ENCODE data around the gene KDM7A.
"Not testable (repeated sequence)": the region's sequence is repeated elsewhere in the genome, so short reads cannot be mapped to it uniquely, and the experiment has no call there.

The KDM7A gene

DNA sequence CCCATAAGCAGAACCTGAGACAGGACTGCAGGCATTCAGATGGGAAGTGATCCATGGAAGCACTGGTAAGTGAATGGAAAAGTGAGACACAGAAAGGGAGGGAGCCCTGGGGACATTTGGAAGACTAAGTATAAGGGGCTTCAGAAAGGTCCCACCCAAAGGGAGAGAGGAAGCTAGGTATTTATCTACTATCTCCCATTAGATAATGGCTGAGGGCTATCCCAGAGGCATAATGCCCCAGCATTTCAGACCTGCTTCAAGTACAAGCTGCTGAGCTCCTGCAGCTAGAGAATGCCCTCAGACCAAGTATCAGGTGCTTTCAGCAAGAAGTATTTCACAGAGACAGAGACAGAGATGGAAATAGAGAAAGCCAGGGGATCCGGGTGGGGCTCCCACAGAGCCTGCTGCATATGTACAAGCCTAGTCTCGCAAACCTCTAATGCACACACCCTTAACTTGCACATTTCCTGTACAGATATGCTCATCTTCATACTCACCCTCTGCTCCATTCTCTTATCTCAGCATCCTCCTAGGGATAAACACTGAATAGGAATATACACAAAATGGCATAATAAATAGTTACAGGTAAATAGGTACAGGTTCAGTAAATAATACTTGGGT, 20.2 kb downstream of the KDM7A start:
- DNase-seq (ENCODE audit: low spot score), result no peak

- DNase-seq (ENCODE audit: low spot score), result no peak
Observed at GRCh38 chr7:140155428-140155827, 21.4 kb downstream of the KDM7A start.

- DNase-seq (ENCODE audit: low spot score), result no peak
Observed at GRCh38 chr7:140153666-140154161, 23.1 kb downstream of the KDM7A start.

- no peak for DNase-seq (ENCODE audit: low spot score)
Observed at GRCh38 chr7:140146574-140146973, 30.2 kb downstream of the KDM7A start.

- no peak for DNase-seq (ENCODE audit: low spot score)
Observed at GRCh38 chr7:140145709-140146108, 31.1 kb downstream of the KDM7A start.

DNA sequence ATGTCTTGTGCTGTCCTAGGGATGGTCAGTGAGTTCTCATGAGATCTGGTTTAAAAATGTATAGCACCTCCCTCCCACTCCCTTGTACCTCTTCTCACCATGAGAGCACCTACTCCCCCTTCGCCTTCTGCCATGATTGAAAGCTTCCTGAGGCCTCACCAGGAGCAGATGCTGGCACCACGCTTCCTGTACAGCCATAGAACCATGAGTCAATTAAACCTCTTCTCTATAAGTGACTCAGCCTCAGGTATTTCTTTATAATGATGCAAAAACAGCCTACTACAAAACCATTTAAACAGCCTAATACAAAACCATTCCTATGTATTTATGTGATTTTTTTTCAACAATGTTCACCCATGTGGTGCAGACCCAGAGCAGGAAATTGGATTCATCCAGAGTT, 32.0 kb downstream of the KDM7A start:
- DNase-seq (ENCODE audit: low spot score), result no peak

DNA sequence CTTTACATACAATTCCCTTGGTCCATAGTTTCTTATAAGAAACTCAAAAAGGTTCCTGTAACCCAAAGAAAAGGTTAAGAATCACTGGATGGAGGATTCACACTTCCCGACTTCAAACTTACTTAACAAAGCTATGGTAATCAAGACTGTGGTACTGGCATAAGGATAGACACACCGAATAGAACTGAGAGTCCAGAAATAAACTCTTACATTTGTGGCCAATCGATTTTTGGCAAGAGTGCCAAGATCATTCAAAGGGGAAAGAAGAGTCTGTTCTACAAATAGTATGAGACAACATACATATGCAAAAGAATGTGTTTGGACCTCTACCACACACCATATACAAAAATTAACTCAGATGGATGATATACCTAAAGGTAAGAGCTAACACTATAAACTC, 32.8 kb downstream of the KDM7A start:
- DNase-seq (ENCODE audit: low spot score), result no peak

DNA sequence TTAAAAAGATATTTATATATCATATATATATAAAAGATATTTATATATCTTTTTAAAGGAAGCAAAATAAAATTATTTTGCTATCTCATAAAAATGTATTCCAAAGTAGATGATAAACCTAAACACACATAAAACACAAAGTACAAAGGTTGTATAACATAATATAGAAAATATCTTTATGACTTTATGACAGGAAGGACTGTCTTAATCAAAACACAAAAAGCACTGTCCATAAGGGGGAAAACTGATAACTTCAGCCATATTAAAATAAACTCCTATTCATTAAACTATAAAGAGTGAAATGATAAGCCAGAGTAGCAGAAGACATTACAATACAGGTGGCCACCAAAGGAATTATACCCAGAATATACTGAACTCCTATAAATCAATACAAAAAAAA, 34.8 kb downstream of the KDM7A start:
- no peak for DNase-seq (ENCODE audit: low spot score)

DNA sequence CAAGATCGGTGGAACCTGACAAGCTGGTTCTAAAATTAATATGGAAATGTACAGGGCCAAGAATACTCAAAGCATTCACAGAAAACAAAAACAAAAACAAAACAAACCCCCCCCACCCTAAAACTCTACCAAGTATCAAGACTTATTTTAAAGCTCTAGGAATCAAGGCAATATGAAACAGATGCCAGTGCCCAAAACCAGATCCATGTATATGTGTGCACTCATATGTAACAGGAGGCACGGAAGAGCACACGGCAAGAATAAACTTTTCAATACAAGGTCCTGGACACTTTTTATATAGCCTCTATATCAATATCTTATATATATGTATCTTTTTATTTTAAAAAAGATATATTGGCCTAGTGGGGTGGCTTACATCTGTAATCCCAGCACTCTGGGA, 35.5 kb downstream of the KDM7A start:
- DNase-seq (ENCODE audit: low spot score), result no peak

DNA sequence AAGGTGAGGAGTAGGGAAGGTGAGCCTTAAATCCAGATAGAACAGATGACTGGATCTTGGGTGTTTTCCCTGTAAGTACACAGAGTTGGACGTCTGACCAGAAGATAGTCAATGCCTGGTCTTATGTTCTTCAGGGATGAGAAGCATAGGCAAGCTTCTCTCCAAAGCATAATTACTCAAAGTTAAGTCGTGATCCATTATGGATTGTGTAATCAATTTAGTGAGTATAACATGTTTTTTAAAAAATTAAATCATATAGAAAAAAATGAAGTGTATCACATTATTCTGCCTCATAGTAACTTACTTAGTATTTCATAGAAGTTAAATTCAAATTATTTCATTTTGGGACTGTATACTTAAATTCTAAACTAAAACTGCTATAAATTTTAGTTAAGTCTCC, 39.7 kb downstream of the KDM7A start:
- no peak for DNase-seq (ENCODE audit: low spot score)

DNA sequence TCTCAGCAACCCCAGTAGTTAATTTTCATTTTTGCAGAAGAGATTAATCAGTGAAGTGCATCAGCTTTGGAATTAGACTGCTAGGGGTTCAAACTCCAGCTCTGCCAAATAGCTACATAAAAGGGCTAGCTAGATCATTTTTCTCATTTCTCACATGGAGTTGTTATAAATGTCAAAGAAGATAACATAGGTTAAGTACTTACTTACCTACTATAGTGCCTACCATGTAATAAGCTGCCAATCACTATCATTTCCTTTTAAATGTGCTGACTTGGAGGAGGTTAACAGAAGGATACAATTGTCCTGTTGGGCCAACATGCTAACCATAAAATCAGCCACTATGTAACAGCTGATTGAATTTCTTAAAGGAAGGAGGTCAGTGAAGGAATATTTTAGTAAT, 40.7 kb downstream of the KDM7A start:
- no peak for DNase-seq (ENCODE audit: low spot score)

- DNase-seq (ENCODE audit: low spot score), result no peak
Observed at GRCh38 chr7:140134039-140134438, 42.7 kb downstream of the KDM7A start.

GRCh38 chr7:140127360-140128127, 49.2 kb downstream of the KDM7A start:
- DNase-seq (ENCODE audit: low spot score), result no peak

DNA sequence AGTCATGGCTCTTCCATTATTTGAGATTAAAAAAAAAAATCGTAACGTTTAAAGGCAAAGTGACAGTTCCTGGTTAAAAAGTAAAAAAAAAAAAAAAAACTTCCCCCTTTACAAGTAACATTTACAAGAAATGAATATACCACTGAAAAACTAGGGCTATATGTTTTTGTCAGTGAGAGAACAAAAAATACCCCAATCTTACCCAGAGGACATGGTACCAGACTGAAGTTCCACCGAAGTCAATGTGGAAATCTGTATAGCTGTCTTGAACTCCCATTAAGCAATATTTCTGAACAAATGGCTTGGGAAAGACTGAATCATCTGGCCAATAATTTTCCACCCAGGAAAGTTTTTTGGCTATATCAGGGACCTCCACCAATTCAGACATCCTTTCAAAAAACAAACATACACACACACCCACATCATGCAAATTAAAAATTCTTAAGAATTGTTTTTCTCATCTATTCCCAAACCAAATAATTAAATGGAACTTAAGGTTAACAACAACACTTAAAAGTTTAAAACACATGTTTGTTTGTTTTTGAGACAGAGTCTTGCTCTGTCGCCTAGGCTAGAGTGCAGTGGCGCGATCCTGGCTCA, 50.2 kb downstream of the KDM7A start:
- DNase-seq (ENCODE audit: low spot score), result no peak

DNA sequence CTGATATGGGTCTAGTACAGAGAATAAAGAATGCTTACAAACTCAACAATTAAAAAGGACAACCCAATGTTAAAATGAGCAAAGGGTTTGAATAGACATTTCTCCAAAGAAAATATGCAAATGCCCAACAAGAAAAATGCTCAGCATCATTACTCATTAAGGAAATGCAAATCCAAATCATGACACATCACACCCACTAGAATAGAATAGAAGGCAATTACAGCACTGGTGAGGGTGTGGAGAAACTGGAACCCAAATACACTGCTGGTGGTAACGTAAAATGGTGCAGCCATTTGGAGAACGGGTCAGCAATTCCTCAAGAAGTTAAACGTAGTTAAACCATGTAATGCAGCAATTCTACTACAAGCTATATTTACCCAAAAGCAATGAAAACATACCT, 53.8 kb downstream of the KDM7A start:
- no peak for DNase-seq (ENCODE audit: low spot score)

DNA sequence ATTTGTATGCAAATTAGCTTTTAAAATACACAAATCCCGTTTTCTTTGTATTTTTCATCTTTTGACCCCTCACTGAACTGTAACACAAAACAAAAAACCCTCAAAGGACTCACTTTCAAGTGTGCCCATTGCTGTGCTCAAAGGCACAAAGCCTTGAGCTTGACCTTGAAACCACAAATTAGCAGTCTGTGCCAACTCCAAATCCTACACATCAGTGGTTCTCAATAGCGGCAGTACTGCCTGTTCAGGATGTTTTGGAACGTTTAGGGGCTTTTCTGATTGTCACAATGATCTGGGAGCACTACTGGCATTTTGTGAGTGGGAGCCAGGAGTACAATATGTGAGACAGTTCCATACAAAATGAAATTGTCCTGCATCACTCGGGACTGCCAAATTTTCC, 55.5 kb downstream of the KDM7A start:
- DNase-seq (ENCODE audit: low spot score), result no peak

DNA sequence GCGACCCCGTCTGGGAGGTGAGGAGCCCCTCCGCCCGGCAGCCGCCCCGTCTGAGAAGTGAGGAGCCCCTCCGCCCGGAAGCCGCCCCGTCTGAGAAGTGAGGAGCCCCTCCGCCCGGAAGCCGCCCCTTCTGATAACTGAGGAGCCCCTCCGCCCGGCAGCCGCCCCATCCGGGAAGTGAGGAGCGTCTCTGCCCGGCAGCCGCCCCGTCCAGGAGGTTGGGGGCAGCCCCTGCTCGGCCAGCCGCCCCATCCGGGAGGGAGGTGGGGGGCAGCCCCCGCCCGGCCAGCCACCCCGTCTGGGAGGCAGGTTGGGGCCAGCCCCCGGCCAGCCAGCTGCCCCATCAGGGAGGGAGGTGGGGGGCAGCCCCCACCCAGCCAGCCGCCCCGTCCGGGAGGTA, 62.0 kb downstream of the KDM7A start:
- DNase-seq (ENCODE audit: low spot score), result not testable (repeated sequence)

GRCh38 chr7:140108777-140109176, 68.0 kb downstream of the KDM7A start:
- DNase-seq (ENCODE audit: low spot score), result not testable (repeated sequence)

GRCh38 chr7:140096459-140096858, 80.3 kb downstream of the KDM7A start:
- no peak for DNase-seq (ENCODE audit: low spot score)

DNA sequence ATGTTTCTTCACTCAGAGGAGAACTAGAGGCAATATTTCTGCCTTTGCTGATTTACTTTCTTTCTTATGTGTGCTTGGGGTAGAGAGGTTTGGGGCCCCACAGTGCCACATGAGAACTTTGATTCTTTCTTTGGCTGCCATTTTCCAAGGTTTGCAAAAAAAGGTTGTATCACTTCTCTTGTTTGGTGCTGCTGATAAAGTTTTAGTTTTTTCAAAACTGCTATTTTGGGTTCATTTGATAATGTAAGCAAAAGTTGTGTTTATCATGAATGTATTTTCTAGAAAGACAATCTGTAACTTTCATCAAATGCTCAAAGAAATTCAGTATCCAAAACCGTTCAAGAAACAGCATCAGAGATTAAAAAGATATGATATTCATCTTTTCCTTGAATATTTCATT, 83.4 kb downstream of the KDM7A start:
- no peak for DNase-seq (ENCODE audit: low spot score)

DNA sequence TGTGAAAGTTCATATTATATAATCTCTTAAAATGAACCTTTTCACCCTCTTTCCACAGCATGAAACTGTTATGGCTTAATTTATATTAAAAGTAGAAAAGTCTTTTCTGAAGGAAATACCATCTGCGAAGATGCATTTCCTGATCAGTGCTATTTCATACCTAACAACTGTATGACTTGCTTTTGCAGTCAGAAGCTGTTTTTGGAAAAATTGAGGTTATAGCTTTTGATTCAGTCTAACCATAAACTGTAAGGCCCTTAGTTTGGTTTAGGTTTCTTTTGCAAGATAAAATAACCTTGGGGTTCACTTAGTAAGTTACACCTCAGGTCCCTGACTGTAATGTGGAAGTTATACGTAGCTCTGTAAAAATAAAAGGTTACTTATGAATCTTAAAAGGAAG, 91.3 kb downstream of the KDM7A start:
- no peak for DNase-seq (ENCODE audit: low spot score)

GRCh38 chr7:140084972-140085371, 91.8 kb downstream of the KDM7A start:
- DNase-seq (ENCODE audit: low spot score), result no peak

DNA sequence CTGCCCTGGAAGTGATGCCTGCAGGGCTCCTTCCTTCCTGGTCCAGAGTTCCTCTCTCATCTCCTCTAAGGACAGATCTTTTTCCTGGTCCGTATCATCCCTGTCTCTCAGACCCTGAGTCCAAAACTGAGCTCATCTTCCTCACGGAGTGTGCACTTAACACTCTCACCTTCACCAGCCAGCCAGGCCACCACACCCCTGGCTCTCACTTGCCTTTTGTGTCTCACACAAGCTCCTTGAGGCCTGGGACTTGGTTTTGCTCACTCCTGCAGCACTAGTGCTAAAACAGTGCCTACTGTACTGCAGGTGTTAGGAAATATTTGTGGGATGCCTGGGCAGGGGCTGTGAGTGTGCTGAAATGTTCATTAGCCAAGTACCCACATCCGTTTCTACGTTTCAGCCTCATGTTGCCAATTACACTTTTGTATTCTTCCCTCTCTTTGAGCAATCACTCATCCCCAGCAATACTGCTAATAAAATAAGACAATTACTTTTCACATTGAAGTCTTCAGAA, 92.6 kb downstream of the KDM7A start:
- no peak for DNase-seq (ENCODE audit: low spot score)
